GM13977 (cell line): ENCODE results near the gene PAFAH2.
A peak's percentile ranks its signal among the peaks of the same experiment; 100 is the strongest.

Experiments used
- DNase-seq: peaks from one replicate; pipeline ENCODE4 v3.0.0; 2012; ENCODE audit warnings: low spot score
- in situ Hi-C: fragments of 300-500 bp; cut with MboI; formaldehyde crosslinking; loops from one replicate; pipeline ENCODE4 v1.12.0; 2022; ENCODE audit warnings: low sequenced_read_pairs, low pct_unique_long_range_greater_than_20kb, mixed read lengths, inconsistent platforms; ENCODE audit not compliant: unreplicated experiment
- TF ChIP-seq, protein P1 (sequence below): IDR thresholded peaks from 2 replicates; pipeline ENCODE4 v1.5.1; 2012; ENCODE audit warnings: mild to moderate bottlenecking, control low read depth; ENCODE audit not compliant: insufficient read depth; ENCODE audit errors: extremely low read depth, missing control alignments

The PAFAH2 gene

DNA sequence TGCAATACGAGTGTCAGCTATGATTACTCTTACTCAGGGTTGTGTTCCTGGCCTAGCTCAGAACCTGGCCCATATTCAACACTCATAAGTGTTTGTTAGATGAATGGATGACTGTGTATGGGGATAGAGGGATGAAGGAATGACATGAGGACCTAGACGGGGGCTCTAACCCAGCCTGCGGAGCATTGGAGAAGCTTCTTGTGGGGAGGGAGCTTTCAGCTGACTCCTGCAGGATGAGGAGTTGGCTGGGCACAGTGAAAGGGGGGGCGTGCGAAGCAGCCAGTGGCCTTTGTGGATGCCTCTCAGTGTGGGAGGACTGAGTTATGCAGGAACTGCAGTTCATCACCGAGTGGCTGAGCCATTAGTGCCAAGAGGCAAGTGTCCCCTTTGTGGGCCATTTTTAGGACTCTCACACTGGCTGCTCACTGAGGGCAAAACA is 22.5 kb upstream of the PAFAH2 start:
- no peak for DNase-seq
- in situ Hi-C loops = no loop called here
- TF ChIP-seq, protein P1, sequence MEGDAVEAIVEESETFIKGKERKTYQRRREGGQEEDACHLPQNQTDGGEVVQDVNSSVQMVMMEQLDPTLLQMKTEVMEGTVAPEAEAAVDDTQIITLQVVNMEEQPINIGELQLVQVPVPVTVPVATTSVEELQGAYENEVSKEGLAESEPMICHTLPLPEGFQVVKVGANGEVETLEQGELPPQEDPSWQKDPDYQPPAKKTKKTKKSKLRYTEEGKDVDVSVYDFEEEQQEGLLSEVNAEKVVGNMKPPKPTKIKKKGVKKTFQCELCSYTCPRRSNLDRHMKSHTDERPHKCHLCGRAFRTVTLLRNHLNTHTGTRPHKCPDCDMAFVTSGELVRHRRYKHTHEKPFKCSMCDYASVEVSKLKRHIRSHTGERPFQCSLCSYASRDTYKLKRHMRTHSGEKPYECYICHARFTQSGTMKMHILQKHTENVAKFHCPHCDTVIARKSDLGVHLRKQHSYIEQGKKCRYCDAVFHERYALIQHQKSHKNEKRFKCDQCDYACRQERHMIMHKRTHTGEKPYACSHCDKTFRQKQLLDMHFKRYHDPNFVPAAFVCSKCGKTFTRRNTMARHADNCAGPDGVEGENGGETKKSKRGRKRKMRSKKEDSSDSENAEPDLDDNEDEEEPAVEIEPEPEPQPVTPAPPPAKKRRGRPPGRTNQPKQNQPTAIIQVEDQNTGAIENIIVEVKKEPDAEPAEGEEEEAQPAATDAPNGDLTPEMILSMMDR = no peak

DNA sequence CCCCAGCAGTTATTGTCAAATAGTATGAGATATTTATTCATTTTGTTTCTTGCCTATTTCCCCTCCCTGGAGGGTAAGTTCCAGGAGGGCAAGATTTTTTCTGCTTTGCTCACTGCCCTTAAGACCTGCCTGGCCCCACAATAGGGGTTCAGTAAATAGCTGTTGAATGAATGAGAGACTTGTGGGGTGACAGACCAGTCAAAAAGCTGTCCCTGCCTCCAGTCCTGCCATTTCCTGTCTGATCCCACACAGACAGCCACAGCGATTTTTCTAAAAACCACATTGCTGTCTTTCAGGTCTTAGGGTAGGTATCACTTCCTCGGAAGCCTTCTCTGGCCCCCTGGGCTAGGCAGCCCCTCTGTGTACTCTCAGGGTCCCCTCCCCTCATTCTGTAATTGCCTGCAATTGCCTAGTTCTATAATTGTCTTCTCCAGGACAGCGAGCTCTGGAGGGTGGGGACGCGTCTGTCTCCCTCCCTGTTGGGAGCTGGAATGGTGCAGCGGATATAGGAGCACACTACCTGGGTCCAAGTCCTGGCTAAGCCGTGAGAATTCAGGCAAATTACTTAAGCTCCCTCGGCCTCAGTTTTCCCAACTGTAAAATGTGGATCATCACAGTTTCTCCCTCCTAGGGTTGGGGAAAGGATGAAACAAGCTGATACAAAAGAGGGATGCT is 21.9 kb upstream of the PAFAH2 start:
- in situ Hi-C loops = no loop called here
- DNase-seq = no peak
- TF ChIP-seq, protein P1 = no peak

DNA sequence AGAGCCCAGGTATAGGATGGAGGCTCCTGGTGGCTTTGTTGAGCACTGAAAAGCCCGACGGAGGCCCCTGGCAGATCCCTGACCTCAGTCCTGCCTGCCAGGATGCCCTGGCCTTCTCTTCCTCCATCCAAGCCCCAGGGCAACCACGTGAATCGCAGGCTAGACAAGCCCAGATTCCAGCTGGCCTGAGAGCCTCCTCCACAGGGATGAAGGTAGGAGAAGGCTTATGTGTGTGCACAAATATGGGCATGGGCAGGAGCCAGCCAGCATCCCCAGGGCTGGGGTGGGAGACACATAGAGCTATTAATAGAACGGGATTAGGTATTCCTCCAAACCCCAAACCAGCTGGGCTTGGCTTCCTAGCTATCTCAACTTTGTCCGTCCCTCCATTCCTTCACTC is 19.7 kb upstream of the PAFAH2 start:
- in situ Hi-C loops = no loop called here
- TF ChIP-seq, protein P1 = no peak
- DNase-seq = no peak

DNA sequence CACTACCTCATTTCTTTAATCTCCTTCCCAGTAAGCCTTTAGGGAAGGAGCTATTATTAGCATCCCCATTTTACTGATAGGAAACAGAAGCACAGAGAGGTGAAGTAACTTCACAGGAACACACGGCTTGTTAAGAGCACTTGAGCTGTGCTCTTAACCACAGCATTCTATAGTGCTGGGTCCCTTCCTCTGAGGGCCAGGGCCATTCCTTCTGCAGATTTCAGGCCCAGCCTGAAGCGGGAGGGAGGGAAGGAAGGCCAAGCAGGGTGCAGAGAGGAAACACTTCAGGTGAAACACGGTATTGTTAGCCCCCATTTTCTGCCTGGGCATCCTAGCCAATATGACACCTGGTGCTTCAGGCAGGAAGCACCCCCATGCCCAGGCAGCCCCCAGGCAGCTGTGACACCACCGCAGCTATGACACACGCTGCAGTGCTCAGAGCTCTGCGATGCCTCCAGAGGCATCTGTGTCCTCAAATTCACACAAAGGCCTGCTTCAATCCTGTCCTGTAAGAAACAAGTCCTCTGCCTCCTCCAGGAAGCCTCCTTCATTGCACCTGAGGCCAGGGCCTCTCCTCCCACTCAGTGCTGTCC is 19.2 kb upstream of the PAFAH2 start:
- TF ChIP-seq, protein P1 = no peak
- in situ Hi-C loops = no loop called here
- DNase-seq = no peak

DNA sequence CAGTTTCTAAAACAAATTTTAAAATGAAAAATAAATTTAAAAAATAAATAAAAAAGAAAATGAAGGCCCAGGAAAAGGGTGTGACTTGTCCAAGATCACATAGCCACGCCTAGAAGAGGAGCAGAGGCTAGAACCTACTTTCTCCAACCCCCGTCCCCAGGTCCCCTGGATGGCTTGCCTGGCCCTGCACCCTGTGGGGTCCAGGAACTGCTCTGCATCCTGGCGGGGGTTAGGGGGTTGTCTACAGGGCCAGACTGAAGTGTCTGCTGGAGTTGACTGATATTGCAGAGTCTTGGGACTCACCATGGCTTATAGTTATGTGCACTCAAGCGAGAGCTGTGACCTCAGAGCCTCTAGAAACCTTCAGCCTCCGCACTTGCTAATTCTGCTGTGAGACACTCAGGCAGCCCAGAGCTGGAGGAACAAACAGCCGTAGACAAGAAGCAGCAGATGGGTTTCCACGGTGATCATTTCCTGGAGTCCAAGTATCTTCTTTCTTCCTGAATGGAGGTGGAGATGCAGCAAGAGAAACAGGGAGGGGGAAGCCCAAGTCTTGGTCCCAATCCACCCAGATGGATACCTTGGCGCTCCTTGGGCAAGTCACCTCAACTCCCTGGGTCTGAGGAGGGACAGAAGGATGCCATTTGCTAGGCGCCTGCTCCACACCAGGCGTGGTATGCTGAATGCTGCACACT is 18.5 kb upstream of the PAFAH2 start:
- DNase-seq = peak; percentile 49
- in situ Hi-C loops = no loop called here
- TF ChIP-seq, protein P1 = no peak

DNA sequence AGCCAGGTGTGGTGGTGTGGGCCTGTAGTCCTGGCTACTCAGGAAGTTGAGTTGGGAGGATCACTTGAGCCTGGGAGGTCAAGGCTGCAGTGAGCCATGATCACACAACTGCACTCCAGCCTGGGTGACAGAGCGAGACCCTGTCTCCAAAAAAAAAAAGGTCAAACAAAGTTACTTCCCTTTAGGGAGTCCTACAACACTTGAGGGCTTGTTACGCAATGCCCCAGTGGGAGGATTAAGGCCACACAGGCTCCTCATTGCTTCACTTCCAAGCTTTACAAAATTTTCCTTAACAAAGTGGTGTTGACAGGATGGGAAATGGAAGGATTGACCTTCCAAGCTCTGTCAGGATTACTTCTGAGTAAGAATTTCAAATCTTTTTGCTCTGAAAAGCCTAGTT is 17.5 kb upstream of the PAFAH2 start:
- TF ChIP-seq, protein P1 = no peak
- DNase-seq = no peak
- in situ Hi-C loops = no loop called here
